ENCODE data around the gene KLF3. TPM values are rescaled to one million over a fixed set of nuclear protein-coding genes. Genes with fewer than 3 reads are reported as not detected.

Gene KLF3
- total and polyA plus RNA-seq, 2 of the 8 experiments (the other 6 are each of a cell fraction or from before 2014, with no cell fraction given) = 8.0 to 14.9 TPM

GRCh38 chr4:38641811-38642210, 22.2 kb upstream of the KLF3 start:
- H3K4me3 ChIP-seq (ENCODE audit: extremely low read depth in 1 of 4, insufficient read depth in 2 of 4, low read depth in 3 of 4, low read length in 4 of 4) = no peak overlapping the region
- H3K56ac ChIP-seq (replicated peaks; ENCODE audit: insufficient read length, low read depth, low read length) = no peak overlapping the region
- H3K9me3 ChIP-seq (ENCODE audit: insufficient read depth in 2 of 2, low read depth in 1 of 2, low read length in 1 of 2) = no peaks in the 10 kb centered on the region
- no peak overlapping the region for H3K4me2 ChIP-seq (ENCODE audit: insufficient read depth in 1 of 2, low read depth in 2 of 2, low read length in 2 of 2)
- H3K14ac ChIP-seq (ENCODE audit: insufficient read length) = no peak overlapping the region
- H4K5ac ChIP-seq (ENCODE audit: insufficient read length, low read depth, low read length) = no peak overlapping the region
- H2AK5ac ChIP-seq (ENCODE audit: low read depth, low read length) = no peak overlapping the region
- FAIRE-seq = no peak
- H2BK15ac ChIP-seq (ENCODE audit: low read length) = no peak overlapping the region
- H3K4ac ChIP-seq (replicated peaks; ENCODE audit: insufficient read length, low read depth, low read length) = no peak overlapping the region
- H2AFZ ChIP-seq (ENCODE audit: low read length) = no peak overlapping the region
- no peak for DNase-seq (ENCODE audit: low read depth in 1 of 2, low spot score in 2 of 2)
- ChIA-PET POLR2A (ENCODE audit: partially characterized antibody) (no interaction called here), CTCF (ENCODE audit: partially characterized antibody) (interaction anchor here (1.0 kb wide), 1 partner anchor 322 kb away, joined by 3 read pairs; no protein-coding TSS in a partner anchor)
- no peak overlapping the region for H3K9ac ChIP-seq (replicated peaks in 1 of 4; ENCODE audit: extremely low read depth in 1 of 4, low read depth in 3 of 4, low read length in 3 of 4)
- no peak overlapping the region for H2BK120ac ChIP-seq (replicated peaks; ENCODE audit: low read depth, low read length)
- H3K23me2 ChIP-seq (ENCODE audit: low read depth, low read length) = no peaks in the 10 kb centered on the region
- no peak overlapping the region for H3K23ac ChIP-seq (ENCODE audit: insufficient read length)
- no peaks in the 10 kb centered on the region for H3K27me3 ChIP-seq (replicated peaks in 1 of 4; ENCODE audit: control insufficient read depth in 3 of 4, extremely low read depth in 1 of 4, insufficient read depth in 3 of 4, low read length in 3 of 4)
- no peaks in the 10 kb centered on the region for H3K79me1 ChIP-seq (ENCODE audit: low read depth, low read length)
- 92% methylated on average over 1 of the region's 1 CpG; no CpG with 5 or more reads in 1 of the 2 experiments for WGBS, 2 experiments (ENCODE audit: extremely low coverage in 1 of 2, insufficient coverage in 1 of 2, insufficient read length in 1 of 2, insufficient replicate concordance in 2 of 2, low coverage in 1 of 2, low lambda C conversion rate in 2 of 2, missing lambda C conversion rate in 1 of 2)
- H3K18ac ChIP-seq (ENCODE audit: extremely low read depth, low read length) = no peak overlapping the region
- H3K4me1 ChIP-seq (replicated peaks in 1 of 4; ENCODE audit: control insufficient read depth in 3 of 4, insufficient read depth in 4 of 4, low read length in 3 of 4) = no peaks in the 10 kb centered on the region
- H3K36me3 ChIP-seq (ENCODE audit: control insufficient read depth in 2 of 4, insufficient read depth in 4 of 4, low read length in 3 of 4) = no peaks in the 10 kb centered on the region
- H2BK5ac ChIP-seq (ENCODE audit: low read depth, low read length) = no peak overlapping the region
- no peak overlapping the region for H2BK20ac ChIP-seq (ENCODE audit: low read length)
- H4K20me1 ChIP-seq (replicated peaks in 1 of 2; ENCODE audit: control insufficient read depth in 1 of 2, insufficient read depth in 2 of 2, low read length in 2 of 2) = no peaks in the 10 kb centered on the region
- TF ChIP-seq BACH1 (IDR thresholded peaks at IDR 0.05; ENCODE audit: low read length) (no peak), SUZ12 (IDR thresholded peaks at IDR 0.05; ENCODE audit: low read length) (no peak), RBBP5 (IDR thresholded peaks at IDR 0.05; ENCODE audit: borderline replicate concordance, low read depth, low read length) (no peak), NANOG (IDR thresholded peaks at IDR 0.05; ENCODE audit: insufficient read depth, low read depth, low read length, poor library complexity, severe bottlenecking) (no peak), CREB1 (IDR thresholded peaks at IDR 0.05) (no peak), TCF12 (IDR thresholded peaks at IDR 0.05; ENCODE audit: low read depth, low read length) (no peak), PHF8 (conservative IDR thresholded peaks at IDR 0.05; ENCODE audit: low read depth, low read length) (no peak)
- no peaks in the 10 kb centered on the region; a peak in 1 of 4 replicates for H3K79me2 ChIP-seq (ENCODE audit: control insufficient read depth in 1 of 2, insufficient read depth in 2 of 2, low read length in 2 of 2)
- no peak overlapping the region for H4K8ac ChIP-seq (ENCODE audit: extremely low read depth, insufficient read depth, low read length)
- no peak overlapping the region for H3K27ac ChIP-seq (ENCODE audit: low read depth, low read length)
- no peak overlapping the region for H2BK12ac ChIP-seq (ENCODE audit: low read depth, low read length)
- no peak overlapping the region for H4K91ac ChIP-seq (replicated peaks; ENCODE audit: insufficient read length, low read length)
